A673 (cell line): ENCODE data around the gene CHRM2.

Source experiments
- EZH2 ChIP-seq: fragments of 200-600 bp; sonication (generic); IDR thresholded peaks from 2 replicates; pipeline ENCODE4 v1.6.1; 2017; ENCODE audit warnings: borderline replicate concordance, low read depth, mild to moderate bottlenecking, mixed read lengths, antibody characterized with exemption, low read length; ENCODE audit not compliant: poor library complexity, severe bottlenecking
- TF ChIP-seq, protein P1 (sequence below): fragments of 300-800, 200-600 bp; sonication (generic); conservative IDR thresholded peaks from 2 replicates; pipeline ENCODE4 v1.5.1; 2017; ENCODE audit warnings: low read depth, mild to moderate bottlenecking, antibody characterized with exemption, low read length, moderate library complexity, mixed read lengths

DNA sequence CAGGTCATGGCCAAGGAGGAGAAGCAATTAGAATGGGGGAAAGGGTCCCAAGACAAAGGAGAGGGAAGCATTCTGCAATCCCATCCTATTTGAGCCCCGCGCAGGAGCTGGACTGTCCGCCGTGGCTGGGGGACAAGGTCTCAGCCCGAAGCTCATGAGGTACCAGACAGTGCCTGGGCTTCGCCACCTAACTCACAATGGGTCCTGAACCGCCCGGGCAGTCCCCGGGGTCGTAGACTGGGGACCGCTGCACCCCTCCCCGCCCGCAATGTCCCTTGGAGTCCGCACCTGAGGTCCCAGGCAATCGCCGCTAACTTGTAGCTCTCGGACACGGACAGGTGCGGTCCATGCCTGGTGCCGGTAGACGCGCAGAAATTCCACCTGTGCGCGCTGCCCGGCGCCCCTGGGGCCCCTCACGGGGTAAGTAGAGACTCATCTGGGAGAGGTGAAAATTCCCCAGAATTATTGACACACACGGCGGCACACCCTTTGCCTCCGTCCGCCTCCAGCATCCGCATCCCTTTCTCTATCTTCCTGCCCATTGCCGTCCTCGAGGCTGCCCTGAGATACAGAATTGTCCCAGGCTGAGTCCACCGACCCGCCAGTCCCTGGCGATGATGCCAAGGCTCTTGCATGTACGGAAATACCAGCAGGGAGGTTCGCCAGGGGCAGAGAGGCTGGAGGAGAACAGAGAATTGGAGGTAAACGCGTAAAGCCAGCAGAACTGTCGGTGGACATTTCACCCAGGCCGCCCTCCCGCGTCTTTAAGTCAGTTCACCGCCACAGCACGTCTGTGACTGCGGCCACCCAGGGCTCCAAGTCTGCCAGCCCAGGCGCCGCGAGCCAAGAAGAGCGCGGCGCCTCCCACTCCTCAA lies 1.8 kb downstream of the CHRM2 start:
- no peak for TF ChIP-seq EZH2
- TF ChIP-seq, protein P1, sequence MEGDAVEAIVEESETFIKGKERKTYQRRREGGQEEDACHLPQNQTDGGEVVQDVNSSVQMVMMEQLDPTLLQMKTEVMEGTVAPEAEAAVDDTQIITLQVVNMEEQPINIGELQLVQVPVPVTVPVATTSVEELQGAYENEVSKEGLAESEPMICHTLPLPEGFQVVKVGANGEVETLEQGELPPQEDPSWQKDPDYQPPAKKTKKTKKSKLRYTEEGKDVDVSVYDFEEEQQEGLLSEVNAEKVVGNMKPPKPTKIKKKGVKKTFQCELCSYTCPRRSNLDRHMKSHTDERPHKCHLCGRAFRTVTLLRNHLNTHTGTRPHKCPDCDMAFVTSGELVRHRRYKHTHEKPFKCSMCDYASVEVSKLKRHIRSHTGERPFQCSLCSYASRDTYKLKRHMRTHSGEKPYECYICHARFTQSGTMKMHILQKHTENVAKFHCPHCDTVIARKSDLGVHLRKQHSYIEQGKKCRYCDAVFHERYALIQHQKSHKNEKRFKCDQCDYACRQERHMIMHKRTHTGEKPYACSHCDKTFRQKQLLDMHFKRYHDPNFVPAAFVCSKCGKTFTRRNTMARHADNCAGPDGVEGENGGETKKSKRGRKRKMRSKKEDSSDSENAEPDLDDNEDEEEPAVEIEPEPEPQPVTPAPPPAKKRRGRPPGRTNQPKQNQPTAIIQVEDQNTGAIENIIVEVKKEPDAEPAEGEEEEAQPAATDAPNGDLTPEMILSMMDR: no peak
